ENCODE results near the gene SNCA.

DNA sequence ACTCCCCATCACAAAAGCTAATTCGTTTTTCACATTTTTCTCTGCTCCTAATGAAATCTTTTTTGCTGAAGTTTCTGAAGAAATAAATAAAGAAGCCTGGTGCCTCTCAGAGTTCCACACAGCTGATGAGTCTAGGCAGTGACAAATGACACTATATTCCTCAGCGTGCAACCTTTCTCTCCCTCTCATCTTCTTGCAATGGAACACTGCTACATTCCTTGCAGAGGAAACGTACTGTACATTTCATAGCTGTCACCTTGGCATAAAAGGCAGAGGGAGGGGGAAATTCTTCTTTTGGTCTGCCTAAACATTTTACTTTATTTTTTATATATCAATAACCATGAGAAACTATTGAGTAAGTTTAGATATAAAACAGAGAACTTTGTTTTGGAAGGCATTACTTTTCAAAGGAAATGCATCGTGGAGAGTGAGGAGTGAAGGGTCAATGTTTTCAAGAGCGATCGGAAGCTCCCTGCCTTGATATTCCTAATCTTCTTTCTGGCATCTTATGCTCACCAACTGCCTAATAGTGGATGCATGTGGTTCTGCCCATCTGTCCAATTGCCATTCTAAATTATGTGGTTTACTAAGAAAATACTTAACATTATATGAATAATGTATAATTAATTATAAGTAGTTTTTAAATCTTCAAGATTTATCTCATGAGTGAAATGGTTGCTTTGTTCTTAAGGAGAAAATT is 29.4 kb downstream of the SNCA start:
- TF ChIP-seq, protein P1, sequence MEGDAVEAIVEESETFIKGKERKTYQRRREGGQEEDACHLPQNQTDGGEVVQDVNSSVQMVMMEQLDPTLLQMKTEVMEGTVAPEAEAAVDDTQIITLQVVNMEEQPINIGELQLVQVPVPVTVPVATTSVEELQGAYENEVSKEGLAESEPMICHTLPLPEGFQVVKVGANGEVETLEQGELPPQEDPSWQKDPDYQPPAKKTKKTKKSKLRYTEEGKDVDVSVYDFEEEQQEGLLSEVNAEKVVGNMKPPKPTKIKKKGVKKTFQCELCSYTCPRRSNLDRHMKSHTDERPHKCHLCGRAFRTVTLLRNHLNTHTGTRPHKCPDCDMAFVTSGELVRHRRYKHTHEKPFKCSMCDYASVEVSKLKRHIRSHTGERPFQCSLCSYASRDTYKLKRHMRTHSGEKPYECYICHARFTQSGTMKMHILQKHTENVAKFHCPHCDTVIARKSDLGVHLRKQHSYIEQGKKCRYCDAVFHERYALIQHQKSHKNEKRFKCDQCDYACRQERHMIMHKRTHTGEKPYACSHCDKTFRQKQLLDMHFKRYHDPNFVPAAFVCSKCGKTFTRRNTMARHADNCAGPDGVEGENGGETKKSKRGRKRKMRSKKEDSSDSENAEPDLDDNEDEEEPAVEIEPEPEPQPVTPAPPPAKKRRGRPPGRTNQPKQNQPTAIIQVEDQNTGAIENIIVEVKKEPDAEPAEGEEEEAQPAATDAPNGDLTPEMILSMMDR (IDR thresholded peaks at IDR 0.05) = no peak
- TF ChIP-seq, protein P2, sequence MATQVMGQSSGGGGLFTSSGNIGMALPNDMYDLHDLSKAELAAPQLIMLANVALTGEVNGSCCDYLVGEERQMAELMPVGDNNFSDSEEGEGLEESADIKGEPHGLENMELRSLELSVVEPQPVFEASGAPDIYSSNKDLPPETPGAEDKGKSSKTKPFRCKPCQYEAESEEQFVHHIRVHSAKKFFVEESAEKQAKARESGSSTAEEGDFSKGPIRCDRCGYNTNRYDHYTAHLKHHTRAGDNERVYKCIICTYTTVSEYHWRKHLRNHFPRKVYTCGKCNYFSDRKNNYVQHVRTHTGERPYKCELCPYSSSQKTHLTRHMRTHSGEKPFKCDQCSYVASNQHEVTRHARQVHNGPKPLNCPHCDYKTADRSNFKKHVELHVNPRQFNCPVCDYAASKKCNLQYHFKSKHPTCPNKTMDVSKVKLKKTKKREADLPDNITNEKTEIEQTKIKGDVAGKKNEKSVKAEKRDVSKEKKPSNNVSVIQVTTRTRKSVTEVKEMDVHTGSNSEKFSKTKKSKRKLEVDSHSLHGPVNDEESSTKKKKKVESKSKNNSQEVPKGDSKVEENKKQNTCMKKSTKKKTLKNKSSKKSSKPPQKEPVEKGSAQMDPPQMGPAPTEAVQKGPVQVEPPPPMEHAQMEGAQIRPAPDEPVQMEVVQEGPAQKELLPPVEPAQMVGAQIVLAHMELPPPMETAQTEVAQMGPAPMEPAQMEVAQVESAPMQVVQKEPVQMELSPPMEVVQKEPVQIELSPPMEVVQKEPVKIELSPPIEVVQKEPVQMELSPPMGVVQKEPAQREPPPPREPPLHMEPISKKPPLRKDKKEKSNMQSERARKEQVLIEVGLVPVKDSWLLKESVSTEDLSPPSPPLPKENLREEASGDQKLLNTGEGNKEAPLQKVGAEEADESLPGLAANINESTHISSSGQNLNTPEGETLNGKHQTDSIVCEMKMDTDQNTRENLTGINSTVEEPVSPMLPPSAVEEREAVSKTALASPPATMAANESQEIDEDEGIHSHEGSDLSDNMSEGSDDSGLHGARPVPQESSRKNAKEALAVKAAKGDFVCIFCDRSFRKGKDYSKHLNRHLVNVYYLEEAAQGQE (IDR thresholded peaks at IDR 0.05; ENCODE audit: insufficient read depth in 1 of 2, low read depth in 2 of 2, low read length in 1 of 2) = no peak

Data from Panc1 (cell line).